GM21717 (cell line): ENCODE measurements around the gene GEMIN5.
A peak's percentile ranks its signal among the peaks of the same experiment; 100 is the strongest.

Experiments
- ATAC-seq: cut with Tn5 transposase; IDR thresholded peaks from one replicate; pipeline ENCODE4 v1.9.1; 2021; ENCODE audit warnings: mild to moderate bottlenecking, moderate library complexity; ENCODE audit not compliant: unreplicated experiment

The GEMIN5 gene

GRCh38 chr5:154857530-154858296 lies 80.3 kb downstream of the GEMIN5 start:
- peak; percentile 69 for ATAC-seq

GRCh38 chr5:154851351-154851750 lies 86.7 kb downstream of the GEMIN5 start:
- ATAC-seq = no peak

- ATAC-seq = no peak
Measured at GRCh38 chr5:154850255-154851062, 87.6 kb downstream of the GEMIN5 start, which contains the start of gene FAXDC2. FAXDC2 (minus strand) TSS chr5:154850603; CDS start chr5:154838178, 12,425 bp downstream.

GRCh38 chr5:154849791-154850201 lies 88.2 kb downstream of the GEMIN5 start:
- ATAC-seq = no peak

GRCh38 chr5:154849264-154849785 lies 88.7 kb downstream of the GEMIN5 start:
- no peak for ATAC-seq

GRCh38 chr5:154844809-154845208 lies 93.2 kb downstream of the GEMIN5 start:
- ATAC-seq = no peak

GRCh38 chr5:154842689-154843530 lies 95.1 kb downstream of the GEMIN5 start:
- ATAC-seq = no peak

- no peak for ATAC-seq
Measured at GRCh38 chr5:154841273-154841661, 96.7 kb downstream of the GEMIN5 start.

- no peak for ATAC-seq
Measured at GRCh38 chr5:154840435-154841272, 97.4 kb downstream of the GEMIN5 start.
